Thyroid gland (tissue), 4 donors: ENCODE measurements around the gene RPS8.

Experiments used
- POLR2A ChIP-seq, 2 donors: fragments of 450-650 bp; IDR thresholded peaks; one replicate each; pipeline ENCODE4 v1.6.1; 2017; ENCODE audit warnings: antibody characterized with exemption in 2 of 2, mild to moderate bottlenecking in 2 of 2, moderate library complexity in 1 of 2
- TF ChIP-seq, protein P1 (sequence below), 6 experiments: fragments of 200-600 bp in 3 of 6; fragments of 450-650 bp in 3 of 6; sonication (generic) in 3 of 6; IDR thresholded peaks; one replicate each; pipeline ENCODE4 v1.5.1; 2016 to 2019; ENCODE audit warnings: antibody characterized with exemption in 6 of 6, mild to moderate bottlenecking in 2 of 6, inconsistent platforms in 1 of 6, moderate library complexity in 1 of 6

DNA sequence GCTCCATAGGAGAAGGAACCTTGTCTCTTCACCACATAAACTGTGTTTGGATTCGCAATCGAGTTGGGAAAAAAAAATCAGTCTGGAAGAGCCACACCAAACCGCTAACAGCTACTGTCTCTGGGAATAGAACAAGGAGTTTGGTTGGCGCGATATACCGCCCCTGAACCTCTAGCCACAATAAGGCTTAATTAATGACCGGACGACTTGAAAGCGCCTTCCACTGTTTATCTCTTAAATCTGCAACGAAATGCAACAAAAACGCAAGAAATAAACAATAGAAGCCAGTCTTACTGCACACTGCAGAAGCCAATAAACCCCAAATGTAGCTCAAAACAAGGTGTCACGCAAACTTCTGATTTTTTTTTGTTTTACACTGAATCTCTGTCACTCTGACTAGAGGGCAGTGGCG, 43.9 kb downstream of the RPS8 start:
- TF ChIP-seq, protein P1, sequence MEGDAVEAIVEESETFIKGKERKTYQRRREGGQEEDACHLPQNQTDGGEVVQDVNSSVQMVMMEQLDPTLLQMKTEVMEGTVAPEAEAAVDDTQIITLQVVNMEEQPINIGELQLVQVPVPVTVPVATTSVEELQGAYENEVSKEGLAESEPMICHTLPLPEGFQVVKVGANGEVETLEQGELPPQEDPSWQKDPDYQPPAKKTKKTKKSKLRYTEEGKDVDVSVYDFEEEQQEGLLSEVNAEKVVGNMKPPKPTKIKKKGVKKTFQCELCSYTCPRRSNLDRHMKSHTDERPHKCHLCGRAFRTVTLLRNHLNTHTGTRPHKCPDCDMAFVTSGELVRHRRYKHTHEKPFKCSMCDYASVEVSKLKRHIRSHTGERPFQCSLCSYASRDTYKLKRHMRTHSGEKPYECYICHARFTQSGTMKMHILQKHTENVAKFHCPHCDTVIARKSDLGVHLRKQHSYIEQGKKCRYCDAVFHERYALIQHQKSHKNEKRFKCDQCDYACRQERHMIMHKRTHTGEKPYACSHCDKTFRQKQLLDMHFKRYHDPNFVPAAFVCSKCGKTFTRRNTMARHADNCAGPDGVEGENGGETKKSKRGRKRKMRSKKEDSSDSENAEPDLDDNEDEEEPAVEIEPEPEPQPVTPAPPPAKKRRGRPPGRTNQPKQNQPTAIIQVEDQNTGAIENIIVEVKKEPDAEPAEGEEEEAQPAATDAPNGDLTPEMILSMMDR (IDR thresholded peaks at IDR 0.05), result peak in 1 of 6 experiments; percentile 5
- no peak for TF ChIP-seq POLR2A (IDR thresholded peaks at IDR 0.05)
